Endothelial cell of umbilical vein (primary cell): ENCODE data around the gene C3orf20. TPM values are rescaled to one million over a fixed set of nuclear protein-coding genes. Genes with fewer than 3 reads are reported as not detected.

Source experiments
- BruUV-seq: library from RNA; stranded (reverse); fragments of 400-500 nt; replicated peaks from 2 replicates; lab custom pipeline; 2021; lab: Mats Ljungman, UMichigan
- CTCF ChIA-PET: fragments of 300-600, 350-600 bp; sonication (Branson Sonifier 250); formaldehyde crosslinking; loops from one replicate; lab custom pipeline; 2021; ENCODE audit warnings: antibody characterized with exemption, inconsistent platforms; lab: Charles Lee
- POLR2A ChIA-PET: fragments of 300-600, 350-600 bp; sonication (Branson Sonifier 250); formaldehyde crosslinking; loops from one replicate; lab custom pipeline; 2021; ENCODE audit warnings: antibody characterized with exemption, inconsistent platforms; lab: Charles Lee
- DNase-seq: peaks from one replicate; pipeline ENCODE4 v3.0.0-alpha.2; 2011; ENCODE audit warnings: low read depth, low spot score
- FAIRE-seq: peaks from 2 replicates; lab custom pipeline; 2011; peaks lifted over from hg19 to GRCh38; lab: Jason Lieb, UNC
- H2AFZ ChIP-seq: 2 replicates; pipeline ENCODE4 v1.6.0; 2012; ENCODE audit warnings: low read depth, low read length, control low read depth, inconsistent platforms
- H3K27ac ChIP-seq: 2 replicates; pipeline ENCODE4 v1.5.1; 2011; ENCODE audit warnings: low read depth, mild to moderate bottlenecking, control low read depth, low read length, moderate library complexity; ENCODE audit not compliant: insufficient read depth
- H3K27me3 ChIP-seq, 2 experiments: 2 replicates each; pipeline versions ENCODE4 v1.6.0 to v1.6.1; 2011; ENCODE audit warnings: low read length in 2 of 2, mixed read lengths in 1 of 2; ENCODE audit not compliant: control insufficient read depth in 2 of 2, insufficient read depth in 2 of 2
- H3K36me3 ChIP-seq, 2 experiments: 2 replicates in 1 of 2; 3 replicates in 1 of 2; pipeline ENCODE4 v1.5.1; 2011; ENCODE audit warnings: low read length in 2 of 2, mild to moderate bottlenecking in 1 of 2, moderate library complexity in 1 of 2; ENCODE audit not compliant: control insufficient read depth in 2 of 2, insufficient read depth in 2 of 2; ENCODE audit errors: extremely low read depth in 1 of 2
- H3K4me1 ChIP-seq: 3 replicates; pipeline ENCODE4 v1.5.1; 2011; ENCODE audit warnings: mild to moderate bottlenecking, low read length; ENCODE audit not compliant: control insufficient read depth, insufficient read depth; ENCODE audit errors: extremely low read depth
- H3K4me2 ChIP-seq: 2 replicates; pipeline ENCODE4 v1.6.1; 2011; ENCODE audit warnings: low read length, control low read depth, mixed read lengths; ENCODE audit not compliant: insufficient read depth
- H3K4me3 ChIP-seq, 3 experiments: fragments of 200-600 bp in 1 of 3; sonication (generic), shearing (Covaris generic) in 1 of 3; replicated peaks in 1 of 3; 2 replicates each; pipeline ENCODE4 v1.5.1; 2011 to 2016; ENCODE audit warnings: control low read depth in 3 of 3, low read length in 3 of 3, mild to moderate bottlenecking in 2 of 3, inconsistent platforms in 1 of 3, low read depth in 1 of 3, moderate library complexity in 1 of 3; ENCODE audit not compliant: insufficient read depth in 1 of 3
- H3K79me2 ChIP-seq: 2 replicates; pipeline ENCODE4 v1.6.0; 2012; ENCODE audit warnings: low read length, inconsistent platforms; ENCODE audit not compliant: control insufficient read depth, insufficient read depth
- H3K9ac ChIP-seq: replicated peaks from 2 replicates; pipeline ENCODE3; 2011; ENCODE audit warnings: low read length, control low read depth; ENCODE audit not compliant: insufficient read depth; ENCODE audit errors: extremely low read depth
- H3K9me1 ChIP-seq: replicated peaks from 3 replicates; pipeline ENCODE4 v1.6.0; 2011; ENCODE audit warnings: mild to moderate bottlenecking, low read length; ENCODE audit not compliant: control insufficient read depth, insufficient read depth; ENCODE audit errors: extremely low read depth
- H3K9me3 ChIP-seq: replicated peaks from 2 replicates; pipeline ENCODE4 v1.5.1; 2012; ENCODE audit warnings: low read length, inconsistent platforms; ENCODE audit not compliant: control insufficient read depth, insufficient read depth
- H4K20me1 ChIP-seq: replicated peaks from 2 replicates; pipeline ENCODE3; 2011; ENCODE audit warnings: mild to moderate bottlenecking, low read length; ENCODE audit not compliant: control insufficient read depth, insufficient read depth; ENCODE audit errors: extremely low read depth
- EZH2 ChIP-seq: IDR thresholded peaks from 2 replicates; pipeline ENCODE4 v1.6.1; 2012; ENCODE audit warnings: borderline replicate concordance, low read depth, mild to moderate bottlenecking, moderate library complexity, low read length, inconsistent platforms; ENCODE audit not compliant: severe bottlenecking
- FOS ChIP-seq: IDR thresholded peaks from 2 replicates; pipeline ENCODE4 v1.6.1; 2011; ENCODE audit warnings: mild to moderate bottlenecking, low read length, moderate library complexity, borderline replicate concordance; ENCODE audit not compliant: insufficient read depth
- GATA2 ChIP-seq: IDR thresholded peaks from 2 replicates; pipeline ENCODE4 v1.7.0; 2011; ENCODE audit warnings: low read depth, mild to moderate bottlenecking, moderate library complexity, mixed read lengths, low read length; ENCODE audit not compliant: insufficient read length, insufficient read depth
- JUN ChIP-seq: IDR thresholded peaks from 2 replicates; pipeline ENCODE4 v1.6.1; 2011; ENCODE audit warnings: borderline replicate concordance, low read depth; ENCODE audit not compliant: insufficient read length, insufficient read depth
- MYC ChIP-seq: IDR thresholded peaks from one replicate; pipeline ENCODE4 v1.6.1; 2011; ENCODE audit warnings: mild to moderate bottlenecking, low read depth, low read length
- POLR2A ChIP-seq: IDR thresholded peaks from 2 replicates; pipeline ENCODE4 v1.6.1; 2012; ENCODE audit warnings: low read depth, mild to moderate bottlenecking, control low read depth, low read length
- POLR2AphosphoS5 ChIP-seq: IDR thresholded peaks from 2 replicates; pipeline ENCODE4 v1.6.1; 2012; ENCODE audit warnings: low read depth, mild to moderate bottlenecking, control low read depth, low read length, moderate library complexity; ENCODE audit not compliant: insufficient read depth
- dilution Hi-C: fragments of 300-500 bp; cut with MboI; formaldehyde crosslinking; loops from one replicate; pipeline ENCODE4 v1.15.0; 2019; ENCODE audit warnings: low sequenced_read_pairs; ENCODE audit not compliant: extremely low pct_ligation_motif_present
- intact Hi-C: fragments of 100-400 bp; cut with micrococcal nuclease; formaldehyde crosslinking; loops from one replicate; pipeline ENCODE4 v1.10.0; 2022
- polyA plus RNA-seq, 4 experiments: library from polyadenylated mRNA; depleted of rRNA in 3 of 4; stranded (reverse) in 3 of 4; unstranded in 1 of 4; fragments of >200 nt; gene quantifications; 2 replicates each; pipeline versions ENCODE4 v1.2.1 to v1.2.3, GENCODE V29; 2011 to 2012; ENCODE audit warnings: missing spikeins in 1 of 4
- total RNA-seq: library from RNA; stranded (reverse); gene quantifications from 2 replicates; pipeline ENCODE4 v1.2.3, GENCODE V29; 2021
- TF ChIP-seq, protein P1 (sequence below): IDR thresholded peaks from 2 replicates; pipeline ENCODE4 v1.6.1; 2011; ENCODE audit not compliant: insufficient read depth, insufficient read length
- TF ChIP-seq, protein P2 (sequence below), 2 donors: IDR thresholded peaks; 1 replicate in 1 of 2; 2 replicates in 1 of 2; pipeline ENCODE4 v1.5.1; 2011; ENCODE audit warnings: low read length in 2 of 2, mild to moderate bottlenecking in 2 of 2, moderate library complexity in 2 of 2, control low read depth in 1 of 2, inconsistent platforms in 1 of 2, low read depth in 1 of 2; ENCODE audit not compliant: insufficient read depth in 1 of 2; ENCODE audit errors: extremely low read depth in 1 of 2

The C3orf20 gene
- total and polyA plus RNA-seq, 2 donors (not counting 3 experiments of a cell fraction or from before 2014, with no cell fraction given): not detected

DNA sequence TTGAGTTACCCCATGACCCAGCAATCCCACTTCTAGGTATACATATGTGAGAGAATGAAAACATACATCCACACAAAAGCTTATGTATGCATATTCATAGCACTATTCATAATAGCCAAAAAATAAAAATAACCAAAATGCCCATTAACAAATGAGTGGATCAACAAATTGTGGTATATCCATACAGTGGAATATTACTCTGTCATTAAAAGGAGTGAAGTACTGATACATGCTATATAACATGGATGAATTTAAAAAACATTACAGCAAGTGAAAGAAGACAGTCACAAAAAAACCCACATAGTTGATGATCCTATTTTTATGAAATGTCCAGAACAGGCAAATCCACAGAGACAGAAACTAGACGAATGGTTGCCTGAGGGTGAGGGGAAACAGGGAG, 5.2 kb downstream of the C3orf20 start:
- dilution Hi-C loops: no loop called here
- no TSS peak for BruUV-seq
- no peaks in the 10 kb centered on the region for H4K20me1 ChIP-seq
- POLR2A ChIA-PET: no interaction called here
- FAIRE-seq (no peak), DNase-seq (no peak)
- no peak overlapping the region for H3K4me3 ChIP-seq
- H3K36me3 ChIP-seq: no peaks in the 10 kb centered on the region
- intact Hi-C loops: no loop called here
- H3K9ac ChIP-seq: no peak overlapping the region
- no peak overlapping the region for H2AFZ ChIP-seq
- H3K4me2 ChIP-seq: no peak overlapping the region
- TF ChIP-seq GATA2 (no peak), EZH2 (no peak)
- TF ChIP-seq, protein P1, sequence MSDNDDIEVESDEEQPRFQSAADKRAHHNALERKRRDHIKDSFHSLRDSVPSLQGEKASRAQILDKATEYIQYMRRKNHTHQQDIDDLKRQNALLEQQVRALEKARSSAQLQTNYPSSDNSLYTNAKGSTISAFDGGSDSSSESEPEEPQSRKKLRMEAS: no peak
- TF ChIP-seq, protein P2, sequence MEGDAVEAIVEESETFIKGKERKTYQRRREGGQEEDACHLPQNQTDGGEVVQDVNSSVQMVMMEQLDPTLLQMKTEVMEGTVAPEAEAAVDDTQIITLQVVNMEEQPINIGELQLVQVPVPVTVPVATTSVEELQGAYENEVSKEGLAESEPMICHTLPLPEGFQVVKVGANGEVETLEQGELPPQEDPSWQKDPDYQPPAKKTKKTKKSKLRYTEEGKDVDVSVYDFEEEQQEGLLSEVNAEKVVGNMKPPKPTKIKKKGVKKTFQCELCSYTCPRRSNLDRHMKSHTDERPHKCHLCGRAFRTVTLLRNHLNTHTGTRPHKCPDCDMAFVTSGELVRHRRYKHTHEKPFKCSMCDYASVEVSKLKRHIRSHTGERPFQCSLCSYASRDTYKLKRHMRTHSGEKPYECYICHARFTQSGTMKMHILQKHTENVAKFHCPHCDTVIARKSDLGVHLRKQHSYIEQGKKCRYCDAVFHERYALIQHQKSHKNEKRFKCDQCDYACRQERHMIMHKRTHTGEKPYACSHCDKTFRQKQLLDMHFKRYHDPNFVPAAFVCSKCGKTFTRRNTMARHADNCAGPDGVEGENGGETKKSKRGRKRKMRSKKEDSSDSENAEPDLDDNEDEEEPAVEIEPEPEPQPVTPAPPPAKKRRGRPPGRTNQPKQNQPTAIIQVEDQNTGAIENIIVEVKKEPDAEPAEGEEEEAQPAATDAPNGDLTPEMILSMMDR (IDR thresholded peaks at IDR 0.05; ENCODE audit: extremely low read depth in 1 of 2, insufficient read depth in 1 of 2, low read depth in 1 of 2, low read length in 2 of 2): no peak
- CTCF ChIA-PET: interaction anchor here (1.2 to 2.8 kb wide), 2 partner anchors 101 to 241 kb away, joined by 3 to 14 read pairs; no protein-coding TSS in a partner anchor
- H3K9me3 ChIP-seq: no peaks in the 10 kb centered on the region
- H3K4me1 ChIP-seq: no peaks in the 10 kb centered on the region
- H3K79me2 ChIP-seq: no peaks in the 10 kb centered on the region
- H3K27ac ChIP-seq: no peak overlapping the region
- H3K27me3 ChIP-seq: peaks cover 0 to 2% of the 10 kb centered on the region in 2 experiments
- H3K9me1 ChIP-seq: no peaks in the 10 kb centered on the region

DNA sequence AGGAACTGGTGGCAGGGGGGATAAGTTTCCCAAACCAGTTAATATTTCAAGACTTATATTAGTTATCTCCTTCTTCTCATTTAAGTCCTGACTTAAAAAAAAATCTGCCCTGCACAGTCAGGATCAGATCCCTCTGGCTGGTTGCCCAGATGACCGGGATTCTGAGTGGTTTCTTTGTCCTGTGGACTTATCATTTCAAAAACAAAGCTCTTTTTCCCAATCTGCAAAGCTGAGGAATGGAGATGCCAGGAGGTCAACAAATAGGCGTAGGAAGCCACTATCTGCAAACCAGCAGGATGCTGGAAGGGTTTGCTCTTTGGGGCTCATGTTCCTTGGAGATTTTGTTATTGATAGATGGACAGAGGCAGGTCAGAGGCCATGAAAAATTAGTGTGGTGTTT, 5.8 kb downstream of the C3orf20 start:
- H3K9ac ChIP-seq: no peak overlapping the region
- no peak overlapping the region for H3K27ac ChIP-seq
- H3K4me1 ChIP-seq: no peaks in the 10 kb centered on the region
- FAIRE-seq (no peak), DNase-seq (peak; percentile 34)
- ChIA-PET CTCF (interaction anchor here (1.2 to 2.8 kb wide), 2 partner anchors 101 to 240 kb away, joined by 3 to 14 read pairs; no protein-coding TSS in a partner anchor), POLR2A (no interaction called here)
- H3K4me2 ChIP-seq: no peak overlapping the region
- no TSS peak for BruUV-seq
- H4K20me1 ChIP-seq: no peaks in the 10 kb centered on the region
- H3K27me3 ChIP-seq: peaks cover 0 to 2% of the 10 kb centered on the region in 2 experiments
- intact Hi-C loops: no loop called here
- TF ChIP-seq FOS: no peak
- TF ChIP-seq, protein P1: no peak
- TF ChIP-seq EZH2: no peak
- TF ChIP-seq, protein P2 (IDR thresholded peaks at IDR 0.05; ENCODE audit: extremely low read depth in 1 of 2, insufficient read depth in 1 of 2, low read depth in 1 of 2, low read length in 2 of 2): no peak
- TF ChIP-seq MYC: no peak
- no peak for TF ChIP-seq POLR2AphosphoS5
- TF ChIP-seq JUN: no peak
- no peak for TF ChIP-seq POLR2A
- no peak for TF ChIP-seq GATA2
- H3K36me3 ChIP-seq: no peaks in the 10 kb centered on the region
- no peak overlapping the region for H2AFZ ChIP-seq
- dilution Hi-C loops: no loop called here
- H3K79me2 ChIP-seq: no peaks in the 10 kb centered on the region
- H3K9me1 ChIP-seq: no peaks in the 10 kb centered on the region
- H3K4me3 ChIP-seq: no peak overlapping the region
- no peaks in the 10 kb centered on the region for H3K9me3 ChIP-seq
